CD8-positive, alpha-beta memory T cell (primary cell): Measurements from ENCODE around the gene TSFM. TPM values are rescaled to one million over a fixed set of nuclear protein-coding genes. Genes with fewer than 3 reads are reported as not detected.
A peak's percentile ranks its signal among the peaks of the same experiment; 100 is the strongest.

Experiments
- CTCF ChIA-PET: fragments of 350-600 bp; sonication (Branson Sonifier 250); formaldehyde crosslinking; loops from one replicate; lab custom pipeline; 2021; ENCODE audit warnings: antibody characterized with exemption; lab: Charles Lee
- POLR2A ChIA-PET: fragments of 350-600 bp; sonication (Branson Sonifier 250); formaldehyde crosslinking; loops from one replicate; lab custom pipeline; 2021; ENCODE audit warnings: antibody characterized with exemption; lab: Charles Lee
- DNase-seq, 5 donors: peaks; one replicate each; pipeline versions ENCODE4 v3.0.0 to v3.0.0-alpha.2; 2020 to 2022; ENCODE audit warnings: mixed read lengths in 1 of 5
- H3K27ac ChIP-seq: one replicate; pipeline ENCODE4 v1.7.0; 2013; ENCODE audit warnings: low read depth, mild to moderate bottlenecking, low read length, moderate library complexity
- H3K27me3 ChIP-seq: 2 replicates; pipeline ENCODE4 v1.7.0; 2013; ENCODE audit warnings: low read length, mild to moderate bottlenecking; ENCODE audit not compliant: insufficient read depth, poor library complexity, severe bottlenecking
- H3K36me3 ChIP-seq: 2 replicates; pipeline ENCODE4 v1.7.0; 2013; ENCODE audit warnings: mild to moderate bottlenecking, low read length, moderate library complexity; ENCODE audit not compliant: insufficient read depth
- H3K4me1 ChIP-seq: 2 replicates; pipeline ENCODE4 v1.7.0; 2013; ENCODE audit warnings: mild to moderate bottlenecking, low read length, moderate library complexity; ENCODE audit not compliant: insufficient read depth
- H3K4me3 ChIP-seq: 2 replicates; pipeline ENCODE4 v1.7.0; 2013; ENCODE audit warnings: mild to moderate bottlenecking, low read length
- H3K9me3 ChIP-seq: 2 replicates; pipeline ENCODE4 v1.7.0; 2013; ENCODE audit warnings: mild to moderate bottlenecking, low read length
- H3K27ac Mint-ChIP-seq, 8 donors: one replicate each; pipeline ENCODE4 v1.8.0; 2020 to 2021; ENCODE audit warnings: mixed read lengths in 8 of 8, mild to moderate bottlenecking in 6 of 8, inconsistent platforms in 3 of 8, moderate library complexity in 3 of 8
- H3K27me3 Mint-ChIP-seq, 2 donors: one replicate each; pipeline ENCODE4 v1.8.0; 2020 to 2021; ENCODE audit warnings: mixed read lengths in 2 of 2, mild to moderate bottlenecking in 1 of 2, moderate library complexity in 1 of 2
- H3K36me3 Mint-ChIP-seq, 3 donors: one replicate each; pipeline ENCODE4 v1.8.0; 2020 to 2021; ENCODE audit warnings: mixed read lengths in 3 of 3, inconsistent platforms in 1 of 3, mild to moderate bottlenecking in 1 of 3
- H3K4me1 Mint-ChIP-seq, 3 donors: one replicate each; pipeline ENCODE4 v1.8.0; 2020 to 2021; ENCODE audit warnings: mixed read lengths in 3 of 3, inconsistent platforms in 1 of 3, mild to moderate bottlenecking in 1 of 3
- H3K4me3 Mint-ChIP-seq, 7 donors: one replicate each; pipeline ENCODE4 v1.8.0; 2020 to 2021; ENCODE audit warnings: mixed read lengths in 7 of 7, mild to moderate bottlenecking in 6 of 7, moderate library complexity in 4 of 7, inconsistent platforms in 2 of 7
- H3K9me3 Mint-ChIP-seq, 5 donors: one replicate each; pipeline ENCODE4 v1.8.0; 2020 to 2022; ENCODE audit warnings: mixed read lengths in 5 of 5, mild to moderate bottlenecking in 3 of 5, moderate library complexity in 2 of 5, inconsistent platforms in 1 of 5
- polyA plus RNA-seq: library from polyadenylated mRNA; unstranded; fragments of 300-500 nt; fragmentation: Illumina TruSeq; gene quantifications from one replicate; pipeline ENCODE4 v1.2.3, GENCODE V29; 2021
- total RNA-seq, 2 experiments: library from RNA; stranded (reverse); gene quantifications; one replicate each; pipeline ENCODE4 v1.2.3, GENCODE V29; 2021

The TSFM gene
- total and polyA plus RNA-seq, 3 experiments from 2014 or later, result 32.6 to 69.0 (median 64.0) TPM

DNA sequence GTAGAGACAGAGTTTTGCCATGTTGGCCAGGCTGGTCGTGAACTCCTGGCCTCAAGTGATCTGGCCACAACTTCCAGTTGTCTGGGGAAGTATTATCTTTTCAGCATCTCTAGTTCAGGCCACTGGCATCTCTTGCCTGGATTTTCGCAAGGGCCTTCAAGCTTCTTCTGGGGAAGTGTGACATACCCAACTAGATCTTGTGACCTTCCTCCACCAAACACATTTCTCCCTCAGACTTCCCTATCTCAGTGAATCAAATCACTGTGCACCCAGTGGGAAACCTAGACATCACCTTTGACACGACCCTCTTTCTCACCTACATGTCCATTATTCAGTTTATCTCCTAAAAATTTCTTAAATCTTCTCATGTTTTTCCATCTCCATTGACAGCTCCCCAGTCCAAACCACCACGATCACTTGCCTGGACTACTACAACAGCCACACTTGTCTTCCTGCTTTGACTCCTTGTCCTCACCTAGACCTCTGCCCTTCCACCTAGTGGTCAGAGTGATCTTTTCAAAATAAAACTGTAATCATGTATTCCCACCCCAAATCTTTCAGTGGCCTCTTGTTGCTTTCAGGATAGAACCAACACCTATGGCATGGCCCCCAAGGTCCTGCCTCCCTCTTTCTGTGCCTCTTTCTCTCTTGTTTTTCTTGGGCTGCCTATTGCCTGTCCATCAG, 6.9 kb upstream of the TSFM start:
- POLR2A ChIA-PET, result interaction anchor here (0.8 kb wide), 1 partner anchor 54 kb away, joined by 3 read pairs; no protein-coding TSS in a partner anchor
- no peaks in the 10 kb centered on the region for H3K27me3 ChIP-seq
- H3K27ac ChIP-seq, result no peak overlapping the region
- DNase-seq, result no peak
- peak overlapping the region in 3 of 8 donors; percentile 2 to 25 (median 18) for H3K27ac Mint-ChIP-seq
- no peaks in the 10 kb centered on the region for H3K36me3 ChIP-seq
- CTCF ChIA-PET, result interaction anchor here (1.4 kb wide), 1 partner anchor 19 kb away, joined by 5 read pairs; no protein-coding TSS in a partner anchor
- H3K4me3 ChIP-seq, result no peak overlapping the region
- H3K36me3 Mint-ChIP-seq, result peaks cover 6 to 7% (median 7%) of the 10 kb centered on the region in 3 donors
- H3K27me3 Mint-ChIP-seq, result peaks cover 0 to 2% of the 10 kb centered on the region in 2 donors
- peak overlapping the region in 3 of 7 donors; percentile 5 to 57 (median 5) for H3K4me3 Mint-ChIP-seq
- H3K9me3 ChIP-seq, result no peaks in the 10 kb centered on the region
- peaks cover 27 to 39% (median 31%) of the 10 kb centered on the region in 3 donors for H3K4me1 Mint-ChIP-seq
- H3K4me1 ChIP-seq, result peaks cover 24% of the 10 kb centered on the region
- no peaks in the 10 kb centered on the region for H3K9me3 Mint-ChIP-seq

DNA sequence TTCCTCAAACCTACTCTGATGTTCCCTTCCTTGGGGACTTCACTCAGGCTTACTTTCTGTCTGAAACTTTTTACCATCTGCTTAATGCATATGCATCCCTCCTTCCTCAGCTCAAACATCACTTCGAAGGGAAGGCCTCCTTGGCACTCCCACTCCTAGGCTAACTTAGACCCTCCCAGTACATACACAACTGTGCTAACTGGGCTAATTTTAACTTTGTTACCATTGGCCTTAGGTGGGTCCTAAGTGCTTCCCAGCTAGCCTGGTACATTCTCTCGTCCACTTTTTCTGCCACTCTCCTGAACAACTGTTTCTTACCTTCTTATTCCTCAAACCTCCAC, 6.4 kb upstream of the TSFM start:
- ChIA-PET CTCF (interaction anchor here (1.4 kb wide), 1 partner anchor 20 kb away, joined by 5 read pairs; no protein-coding TSS in a partner anchor), POLR2A (no interaction called here)
- Mint-ChIP-seq H3K36me3 (peaks cover 6 to 7% (median 7%) of the 10 kb centered on the region in 3 donors), H3K27me3 (peaks cover 0 to 2% of the 10 kb centered on the region in 2 donors), H3K4me1 (peaks cover 31 to 39% (median 32%) of the 10 kb centered on the region in 3 donors), H3K9me3 (no peaks in the 10 kb centered on the region), H3K4me3 (peak overlapping the region in 1 of 7 donors; percentile 57), H3K27ac (peak overlapping the region in 1 of 8 donors; percentile 25)
- Histone ChIP-seq H3K27me3 (no peaks in the 10 kb centered on the region), H3K4me3 (no peak overlapping the region), H3K4me1 (peaks cover 28% of the 10 kb centered on the region), H3K27ac (no peak overlapping the region), H3K9me3 (no peaks in the 10 kb centered on the region), H3K36me3 (no peaks in the 10 kb centered on the region)
- no peak for DNase-seq

DNA sequence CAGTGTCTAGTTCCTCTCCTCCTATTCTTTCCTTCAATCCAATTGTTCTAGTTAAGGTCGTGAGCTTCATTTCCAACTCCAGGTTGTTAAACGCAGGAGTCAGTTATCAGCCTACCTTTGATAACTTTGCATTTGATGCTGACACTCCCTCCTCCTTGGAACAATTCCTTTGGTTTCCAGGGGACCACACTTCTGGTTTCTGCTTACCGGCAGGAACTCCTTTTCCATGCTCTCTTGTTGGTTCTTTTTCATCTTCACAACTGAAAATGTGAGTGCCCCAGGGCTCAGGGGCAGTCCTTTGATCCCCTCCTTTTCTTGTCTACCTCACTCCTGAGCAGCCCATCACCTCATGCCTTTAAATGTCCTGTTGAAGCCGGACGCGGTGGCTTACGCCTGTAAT, 5.2 kb upstream of the TSFM start:
- Mint-ChIP-seq H3K9me3 (no peaks in the 10 kb centered on the region), H3K4me1 (peaks cover 33 to 41% (median 36%) of the 10 kb centered on the region in 3 donors), H3K36me3 (peaks cover 4 to 7% (median 6%) of the 10 kb centered on the region in 3 donors), H3K4me3 (peak overlapping the region in 1 of 7 donors; percentile 55), H3K27me3 (peaks cover 0 to 2% of the 10 kb centered on the region in 2 donors), H3K27ac (peak overlapping the region in 1 of 8 donors; percentile 64)
- no peak for DNase-seq
- peaks cover 35% of the 10 kb centered on the region for H3K4me1 ChIP-seq
- H3K27me3 ChIP-seq, result no peaks in the 10 kb centered on the region
- POLR2A ChIA-PET, result no interaction called here
- no peak overlapping the region for H3K4me3 ChIP-seq
- no peak overlapping the region for H3K27ac ChIP-seq
- no peaks in the 10 kb centered on the region for H3K36me3 ChIP-seq
- CTCF ChIA-PET, result interaction anchor here (3.6 kb wide), 1 partner anchor 12 kb away, joined by 10 read pairs; no protein-coding TSS in a partner anchor
- H3K9me3 ChIP-seq, result no peaks in the 10 kb centered on the region

DNA sequence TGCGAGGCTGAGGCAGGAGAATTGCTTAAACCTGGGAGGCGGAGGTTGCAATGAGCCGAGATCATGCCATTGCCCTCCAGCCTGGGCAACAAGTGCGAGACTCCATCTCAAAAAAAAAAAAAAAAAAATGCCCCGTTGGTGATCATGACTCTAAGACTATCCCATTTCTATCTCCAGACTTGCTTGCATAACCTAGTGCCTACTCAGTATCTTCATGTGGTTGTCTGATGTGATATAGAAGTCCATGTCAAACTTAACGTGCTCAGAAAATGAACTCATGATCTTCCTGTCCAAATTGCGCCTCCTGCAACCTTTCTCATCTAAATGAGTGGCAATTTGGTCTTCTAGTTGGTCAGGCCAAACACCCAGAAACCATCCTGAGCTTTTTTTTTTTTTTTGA, 4.7 kb upstream of the TSFM start:
- no peak for DNase-seq
- H3K36me3 ChIP-seq, result no peaks in the 10 kb centered on the region
- no peaks in the 10 kb centered on the region for H3K27me3 ChIP-seq
- ChIA-PET POLR2A (no interaction called here), CTCF (interaction anchor here (1.2 to 3.6 kb wide), 2 partner anchors 12 to 21 kb away, joined by 5 to 10 read pairs; no protein-coding TSS in a partner anchor)
- H3K9me3 Mint-ChIP-seq, result no peaks in the 10 kb centered on the region
- peaks cover 0 to 3% of the 10 kb centered on the region in 2 donors for H3K27me3 Mint-ChIP-seq
- peak overlapping the region in 1 of 7 donors; percentile 55 for H3K4me3 Mint-ChIP-seq
- no peak overlapping the region for H3K4me3 ChIP-seq
- peaks cover 31% of the 10 kb centered on the region for H3K4me1 ChIP-seq
- H3K36me3 Mint-ChIP-seq, result peaks cover 7 to 8% (median 8%) of the 10 kb centered on the region in 3 donors
- peak overlapping the region in 1 of 8 donors; percentile 44 for H3K27ac Mint-ChIP-seq
- H3K4me1 Mint-ChIP-seq, result peaks cover 37 to 44% (median 39%) of the 10 kb centered on the region in 3 donors
- H3K9me3 ChIP-seq, result no peaks in the 10 kb centered on the region
- no peak overlapping the region for H3K27ac ChIP-seq

DNA sequence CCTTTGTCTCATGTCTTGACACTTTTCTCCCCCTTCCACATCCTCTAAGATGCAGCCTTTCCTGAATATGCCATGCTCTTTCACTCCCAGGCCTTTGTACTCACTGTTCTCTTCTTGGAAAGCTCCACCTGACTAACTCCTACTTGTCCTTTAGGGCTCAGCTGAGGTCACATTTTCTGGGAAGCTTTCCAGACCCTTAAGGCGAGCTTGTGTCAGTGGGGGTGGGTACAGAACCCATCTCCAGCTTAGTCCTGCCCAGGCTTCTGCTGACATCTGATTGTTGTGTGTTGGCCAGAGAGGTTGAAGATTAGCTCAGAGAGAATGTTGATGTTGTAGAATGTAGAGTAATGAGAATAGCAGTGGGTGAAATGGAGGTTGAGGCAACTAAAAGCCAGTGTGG, 2.9 kb upstream of the TSFM start:
- Mint-ChIP-seq H3K27me3 (peaks cover 0 to 3% of the 10 kb centered on the region in 2 donors), H3K4me1 (peaks cover 44 to 51% (median 47%) of the 10 kb centered on the region in 3 donors), H3K27ac (peak overlapping the region; percentile 7 to 99 (median 84)), H3K9me3 (no peaks in the 10 kb centered on the region), H3K4me3 (peak overlapping the region in 1 of 7 donors; percentile 27), H3K36me3 (peaks cover 7 to 14% (median 8%) of the 10 kb centered on the region in 3 donors)
- peaks cover 40% of the 10 kb centered on the region for H3K4me1 ChIP-seq
- no peak overlapping the region for H3K4me3 ChIP-seq
- no peaks in the 10 kb centered on the region for H3K27me3 ChIP-seq
- no peak overlapping the region for H3K27ac ChIP-seq
- H3K36me3 ChIP-seq, result no peaks in the 10 kb centered on the region
- DNase-seq, result no peak
- POLR2A ChIA-PET, result no interaction called here
- CTCF ChIA-PET, result interaction anchor here (1.1 to 3.6 kb wide), 4 partner anchors 14 to 125 kb away, joined by 3 to 19 read pairs (median 12); no protein-coding TSS in a partner anchor
- H3K9me3 ChIP-seq, result no peaks in the 10 kb centered on the region

DNA sequence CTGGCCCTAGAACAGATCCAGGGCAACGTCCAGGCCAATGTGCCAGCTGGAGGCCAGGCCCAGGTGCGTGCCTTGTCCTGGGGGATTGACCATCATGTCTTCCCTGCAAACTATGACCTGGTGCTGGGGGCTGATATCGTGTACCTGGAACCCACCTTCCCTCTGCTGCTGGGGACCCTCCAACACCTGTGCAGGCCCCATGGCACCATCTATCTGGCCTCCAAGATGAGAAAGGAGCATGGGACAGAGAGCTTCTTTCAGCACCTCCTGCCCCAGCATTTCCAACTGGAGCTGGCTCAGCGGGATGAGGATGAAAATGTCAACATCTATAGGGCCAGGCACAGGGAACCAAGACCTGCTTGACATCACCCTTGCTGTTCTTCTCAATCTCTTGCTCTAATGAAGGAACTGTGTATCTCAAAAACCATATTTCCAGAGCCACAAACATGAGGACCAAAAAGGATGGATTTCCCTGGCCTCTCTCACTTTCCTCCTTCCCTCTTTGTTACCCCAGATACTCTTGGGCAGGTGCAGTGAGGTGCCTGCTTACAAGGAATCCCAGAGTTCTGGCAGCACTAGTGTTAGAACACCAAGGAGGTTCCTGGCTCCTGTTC, 2.2 kb upstream of the TSFM start:
- H3K27ac ChIP-seq, result no peak overlapping the region

DNA sequence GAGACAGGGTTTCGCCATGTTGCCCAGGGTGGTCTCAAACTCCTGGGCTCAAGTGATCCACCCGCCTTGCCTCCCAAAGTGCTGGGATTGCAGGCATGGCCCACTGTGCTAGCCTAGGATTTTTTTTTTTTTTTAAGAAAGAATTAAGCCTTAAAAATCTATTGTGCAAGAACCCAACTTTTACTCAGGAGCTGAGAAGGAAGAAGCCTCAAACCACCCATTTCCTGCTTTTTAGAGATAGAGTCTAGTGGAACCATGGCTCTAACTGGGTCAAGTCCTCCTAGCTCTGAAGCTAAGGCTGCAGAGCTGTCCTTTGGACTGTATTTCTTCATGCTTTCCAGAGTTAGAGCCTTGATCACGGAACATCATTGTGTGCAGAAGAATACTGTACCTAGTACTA, 1.3 kb upstream of the TSFM start:
- Histone ChIP-seq H3K9me3 (no peaks in the 10 kb centered on the region), H3K27ac (no peak overlapping the region), H3K4me1 (peaks cover 40% of the 10 kb centered on the region), H3K36me3 (peaks cover 10% of the 10 kb centered on the region), H3K4me3 (peak overlapping the region; percentile 99), H3K27me3 (no peaks in the 10 kb centered on the region)
- Mint-ChIP-seq H3K36me3 (peaks cover under 1 to 22% (median 4%) of the 10 kb centered on the region in 3 donors), H3K27me3 (peaks cover 0 to 3% of the 10 kb centered on the region in 2 donors), H3K9me3 (no peaks in the 10 kb centered on the region), H3K4me1 (peaks cover 43 to 51% (median 51%) of the 10 kb centered on the region in 3 donors), H3K27ac (peak overlapping the region; percentile 81 to 100 (median 99)), H3K4me3 (peak overlapping the region; percentile 5 to 100 (median 99))
- ChIA-PET POLR2A (interaction anchor here (1.9 kb wide), 1 partner anchor 9 kb away, joined by 6 read pairs; the partner anchor contains the start of genes EEF1AKMT3 and METTL1), CTCF (interaction anchor here (0.8 to 4.1 kb wide), 10 partner anchors 8 to 124 kb away, joined by 3 to 24 read pairs (median 7); partner anchors contain the start of genes EEF1AKMT3, MARCHF9 and METTL1)
- peak in 1 of 5 donors; percentile 23 for DNase-seq

More for the DNA sequence above, 2.2 kb upstream of the TSFM start:
- H3K9me3 Mint-ChIP-seq, result no peaks in the 10 kb centered on the region
- Histone ChIP-seq H3K36me3 (peaks cover 1% of the 10 kb centered on the region), H3K4me1 (peaks cover 40% of the 10 kb centered on the region), H3K4me3 (no peak overlapping the region), H3K9me3 (no peaks in the 10 kb centered on the region), H3K27me3 (no peaks in the 10 kb centered on the region)
- DNase-seq, result no peak
- ChIA-PET CTCF (interaction anchor here (1.1 to 3.6 kb wide), 9 partner anchors 8 to 125 kb away, joined by 3 to 19 read pairs (median 9); partner anchors contain the start of genes EEF1AKMT3 and METTL1), POLR2A (interaction anchor here (1.9 kb wide), 1 partner anchor 8 kb away, joined by 6 read pairs; the partner anchor contains the start of genes EEF1AKMT3 and METTL1)
- peak overlapping the region; percentile 67 to 100 (median 99) for H3K27ac Mint-ChIP-seq
- H3K27me3 Mint-ChIP-seq, result peaks cover 0 to 3% of the 10 kb centered on the region in 2 donors
- H3K36me3 Mint-ChIP-seq, result peaks cover 7 to 14% (median 8%) of the 10 kb centered on the region in 3 donors
- H3K4me1 Mint-ChIP-seq, result peaks cover 44 to 51% (median 47%) of the 10 kb centered on the region in 3 donors
- peak overlapping the region in 4 of 7 donors; percentile 99 to 100 (median 99) for H3K4me3 Mint-ChIP-seq
